Peyer's patch (tissue), 4 donors: ENCODE measurements around the gene MRPL41. TPM values are rescaled to one million over a fixed set of nuclear protein-coding genes. Genes with fewer than 3 reads are reported as not detected.

Experiments used
- DNase-seq, 3 donors: peaks; one replicate each; pipeline ENCODE4 v3.0.0-alpha.2; 2017 to 2019
- H3K27ac ChIP-seq, 4 donors: fragments of 200-600 bp; sonication (generic); one replicate each; pipeline ENCODE4 v1.5.1; 2016 to 2019
- H3K27me3 ChIP-seq, 2 donors: fragments of 200-600 bp; sonication (generic); one replicate each; pipeline ENCODE4 v1.5.1; 2019
- H3K36me3 ChIP-seq, 3 donors: fragments of 200-600 bp; sonication (generic); one replicate each; pipeline ENCODE4 v1.5.1; 2016 to 2019
- H3K4me1 ChIP-seq, 4 donors: fragments of 200-600 bp; sonication (generic); one replicate each; pipeline ENCODE4 v1.5.1; 2016 to 2019
- H3K4me3 ChIP-seq, 4 donors: fragments of 200-600 bp; sonication (generic); 1 replicate in 3 of 4; 2 replicates in 1 of 4; pipeline ENCODE4 v1.5.1; 2016 to 2019; ENCODE audit warnings: mild to moderate bottlenecking in 1 of 4
- H3K9me3 ChIP-seq, 4 donors: fragments of 200-600 bp; sonication (generic); one replicate each; pipeline ENCODE4 v1.5.1; 2016 to 2019; ENCODE audit warnings: mild to moderate bottlenecking in 1 of 4
- CTCF ChIP-seq, 6 experiments: fragments of 450-650 bp in 4 of 6; fragments of 200-600 bp in 2 of 6; sonication (generic) in 1 of 6; IDR thresholded peaks; one replicate each; pipeline ENCODE4 v1.5.1; 2017 to 2019; ENCODE audit warnings: antibody characterized with exemption in 6 of 6, mild to moderate bottlenecking in 3 of 6, moderate library complexity in 1 of 6
- POLR2A ChIP-seq, 2 donors: fragments of 450-650 bp; IDR thresholded peaks; one replicate each; pipeline ENCODE4 v1.5.1; 2017; ENCODE audit warnings: antibody characterized with exemption in 2 of 2, mild to moderate bottlenecking in 2 of 2, moderate library complexity in 2 of 2
- total RNA-seq, 4 donors: library from RNA; depleted of rRNA; stranded (reverse); fragments of >200 nt; gene quantifications; one replicate each; pipeline ENCODE4 v1.1.0, GENCODE V29; 2016

MRPL41 gene
- total RNA-seq, 4 donors from 2014 or later = 55.3 to 89.5 (median 84.8) TPM

- peak within 1 kb of the TSS; percentile 78 to 99 (median 88) for H3K4me3 ChIP-seq
- peak; percentile 95 to 98 (median 97) for DNase-seq
- peaks cover 0 to 20% (median 10%) of the 10 kb centered on the region in 4 donors for H3K4me1 ChIP-seq
- no peaks in the 10 kb centered on the region for H3K27me3 ChIP-seq
- TF ChIP-seq CTCF (IDR thresholded peaks at IDR 0.05) (peak; percentile 94 to 98 (median 96)), POLR2A (IDR thresholded peaks at IDR 0.05) (peak; percentile 73 to 76)
- H3K36me3 ChIP-seq = peaks cover 0 to 35% (median 0%) of the 10 kb centered on the region in 3 donors
- H3K27ac ChIP-seq = peak within 1 kb of the TSS; percentile 63 to 94 (median 84)
- H3K9me3 ChIP-seq = no peaks in the 10 kb centered on the region
These were observed 27.0 kb downstream of the MRPL41 start, which contains the start of gene DPH7 for GRCh38 chr9:137578518-137579258. TSS of gene DPH7 (minus strand) at chr9:137578925. CDS start at chr9:137578777, 148 bp downstream.

- no peak for DNase-seq
- Histone ChIP-seq H3K4me1 (peaks cover 0 to 20% (median 10%) of the 10 kb centered on the region in 4 donors), H3K27ac (peak overlapping the region; percentile 63 to 94 (median 84)), H3K36me3 (peaks cover 0 to 30% (median 0%) of the 10 kb centered on the region in 3 donors), H3K9me3 (no peaks in the 10 kb centered on the region), H3K27me3 (no peaks in the 10 kb centered on the region), H3K4me3 (peak overlapping the region; percentile 78 to 99 (median 88))
- TF ChIP-seq POLR2A (IDR thresholded peaks at IDR 0.05) = no peak
These were observed 27.6 kb downstream of the MRPL41 start for GRCh38 chr9:137579259-137579604.

- H3K9me3 ChIP-seq = no peaks in the 10 kb centered on the region
- H3K4me1 ChIP-seq = peaks cover 0 to 20% (median 10%) of the 10 kb centered on the region in 4 donors
- H3K4me3 ChIP-seq = no peak overlapping the region
- peaks cover 0 to 20% (median 0%) of the 10 kb centered on the region in 3 donors for H3K36me3 ChIP-seq
- no peaks in the 10 kb centered on the region for H3K27me3 ChIP-seq
- no peak for DNase-seq
- TF ChIP-seq POLR2A (IDR thresholded peaks at IDR 0.05) (no peak), CTCF (IDR thresholded peaks at IDR 0.05) (no peak)
- H3K27ac ChIP-seq = no peak overlapping the region
These were observed 28.7 kb downstream of the MRPL41 start for GRCh38 chr9:137580209-137580953.

GRCh38 chr9:137580954-137581322 is 29.3 kb downstream of the MRPL41 start:
- Histone ChIP-seq H3K4me1 (peaks cover 0 to 20% (median 10%) of the 10 kb centered on the region in 4 donors), H3K36me3 (peaks cover 0 to 20% (median 0%) of the 10 kb centered on the region in 3 donors), H3K4me3 (no peak overlapping the region), H3K27me3 (no peaks in the 10 kb centered on the region), H3K9me3 (no peaks in the 10 kb centered on the region), H3K27ac (no peak overlapping the region)
- TF ChIP-seq CTCF (IDR thresholded peaks at IDR 0.05) (no peak), POLR2A (IDR thresholded peaks at IDR 0.05) (no peak)
- DNase-seq = no peak

GRCh38 chr9:137581361-137582285 is 29.9 kb downstream of the MRPL41 start:
- no peak for TF ChIP-seq POLR2A (IDR thresholded peaks at IDR 0.05)
- no peak for TF ChIP-seq CTCF (IDR thresholded peaks at IDR 0.05)
- no peak overlapping the region for H3K27ac ChIP-seq
- H3K9me3 ChIP-seq = no peaks in the 10 kb centered on the region
- peaks cover 0 to 24% (median 0%) of the 10 kb centered on the region in 3 donors for H3K36me3 ChIP-seq
- no peak overlapping the region for H3K4me3 ChIP-seq
- no peaks in the 10 kb centered on the region for H3K27me3 ChIP-seq
- H3K4me1 ChIP-seq = peaks cover 0 to 15% (median 9%) of the 10 kb centered on the region in 4 donors
- no peak for DNase-seq
